ENCODE data around the gene LRRC4C. TPM values are rescaled to one million over a fixed set of nuclear protein-coding genes. Genes with fewer than 3 reads are reported as not detected.

LRRC4C gene
- total and polyA plus RNA-seq, 4 donors: 0.10 to 0.93 (median 0.30) TPM

DNA sequence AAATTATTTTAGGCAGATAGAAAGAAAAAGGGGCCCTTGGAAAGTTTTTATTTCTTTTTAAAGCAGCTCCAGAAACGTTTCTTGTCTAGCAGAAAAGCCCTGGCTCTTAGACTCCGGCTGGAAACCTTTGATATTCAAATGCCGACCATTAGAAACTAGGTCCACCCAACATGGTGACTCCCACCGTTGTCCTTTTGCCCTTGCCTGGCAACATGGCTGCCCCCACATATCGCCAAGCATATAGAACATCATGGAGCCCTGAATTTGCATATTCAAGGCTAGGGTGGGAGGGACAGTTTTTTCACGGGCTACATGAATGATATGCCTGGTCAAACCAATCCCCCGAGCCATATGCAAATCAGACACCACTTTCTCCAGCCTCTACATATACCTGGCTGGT, 1379.0 kb downstream of the LRRC4C start (continued):
- TF ChIP-seq, protein P1, sequence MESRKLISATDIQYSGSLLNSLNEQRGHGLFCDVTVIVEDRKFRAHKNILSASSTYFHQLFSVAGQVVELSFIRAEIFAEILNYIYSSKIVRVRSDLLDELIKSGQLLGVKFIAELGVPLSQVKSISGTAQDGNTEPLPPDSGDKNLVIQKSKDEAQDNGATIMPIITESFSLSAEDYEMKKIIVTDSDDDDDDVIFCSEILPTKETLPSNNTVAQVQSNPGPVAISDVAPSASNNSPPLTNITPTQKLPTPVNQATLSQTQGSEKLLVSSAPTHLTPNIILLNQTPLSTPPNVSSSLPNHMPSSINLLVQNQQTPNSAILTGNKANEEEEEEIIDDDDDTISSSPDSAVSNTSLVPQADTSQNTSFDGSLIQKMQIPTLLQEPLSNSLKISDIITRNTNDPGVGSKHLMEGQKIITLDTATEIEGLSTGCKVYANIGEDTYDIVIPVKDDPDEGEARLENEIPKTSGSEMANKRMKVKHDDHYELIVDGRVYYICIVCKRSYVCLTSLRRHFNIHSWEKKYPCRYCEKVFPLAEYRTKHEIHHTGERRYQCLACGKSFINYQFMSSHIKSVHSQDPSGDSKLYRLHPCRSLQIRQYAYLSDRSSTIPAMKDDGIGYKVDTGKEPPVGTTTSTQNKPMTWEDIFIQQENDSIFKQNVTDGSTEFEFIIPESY (IDR thresholded peaks at IDR 0.05): no peak
- TF ChIP-seq MAX (IDR thresholded peaks at IDR 0.05): no peak
- TF ChIP-seq HNF4G (IDR thresholded peaks at IDR 0.05): no peak

Small RNAs within 50 kb of the gene (small RNA-seq; reads per million reads assigned to genes)
- gene RF00019: not detected
- not detected for gene RNU6-365P

All from liver (tissue), 6 donors.